ENCODE measurements around the gene ATP8B3. TPM values are rescaled to one million over a fixed set of nuclear protein-coding genes. Genes with fewer than 3 reads are reported as not detected.

Gene ATP8B3
- total and polyA plus RNA-seq, 5 donors from 2014 or later: 1.1 to 12.2 (median 3.2) TPM

DNA sequence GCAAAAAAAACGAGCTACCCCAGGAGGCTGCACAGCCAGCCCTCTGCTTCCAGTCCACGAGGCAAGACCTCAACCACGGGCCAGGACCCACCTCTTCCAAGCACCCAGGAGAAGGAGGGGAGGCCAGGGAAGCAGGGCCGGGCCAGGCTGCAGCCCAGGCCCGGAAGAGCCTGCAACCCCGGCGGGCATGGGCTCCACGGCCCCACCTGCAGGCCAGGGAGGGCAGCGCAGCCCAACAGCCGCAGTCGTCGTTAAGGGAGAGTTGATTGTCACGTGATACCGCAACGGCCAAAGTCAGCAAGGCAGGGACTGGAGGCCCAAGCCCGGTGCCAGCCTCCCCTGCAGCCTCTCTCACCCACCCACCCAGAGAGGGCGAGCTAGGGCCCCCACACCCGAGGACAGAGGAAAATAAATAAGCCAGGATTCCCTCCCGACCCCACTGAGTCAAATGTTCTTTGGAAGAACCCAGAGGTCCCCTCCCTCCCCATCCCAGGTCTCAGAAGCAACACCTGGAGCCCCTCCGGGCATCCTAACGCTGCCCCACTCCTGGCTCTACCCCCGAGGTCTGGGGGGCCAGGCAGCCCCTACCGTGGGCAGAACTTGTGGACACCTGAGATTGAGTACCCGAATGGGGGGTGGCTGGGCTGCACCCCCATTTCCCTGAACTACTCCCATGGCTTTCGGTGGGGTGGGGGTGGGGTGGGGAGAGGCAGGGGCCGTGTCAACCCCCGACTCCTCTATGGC is 41.4 kb upstream of the ATP8B3 start:
- H3K9me3 ChIP-seq (ENCODE audit: control insufficient read depth in 2 of 2, low read length in 2 of 2): no peaks in the 10 kb centered on the region
- Mint-ChIP-seq H3K4me1 (peaks cover 0 to 65% (median 19%) of the 10 kb centered on the region in 4 donors), H3K27ac (peak overlapping the region; percentile 26 to 93 (median 79)), H3K9me3 (no peaks in the 10 kb centered on the region), H3K27me3 (peaks cover 4% of the 10 kb centered on the region), H3K36me3 (peaks cover 3% of the 10 kb centered on the region), H3K4me3 (peak overlapping the region; percentile 83 to 94 (median 84))
- peak; percentile 72 to 90 (median 76) for DNase-seq
- H3K36me3 ChIP-seq (ENCODE audit: control insufficient read depth, insufficient read depth, low read length): no peaks in the 10 kb centered on the region
- peaks cover 78% of the 10 kb centered on the region for H3K4me1 ChIP-seq (ENCODE audit: control insufficient read depth, insufficient read depth, low read length, poor library complexity, severe bottlenecking)
- H3K4me3 ChIP-seq (ENCODE audit: low read depth, low read length): no peak overlapping the region
- no peaks in the 10 kb centered on the region for H3K27me3 ChIP-seq (ENCODE audit: control insufficient read depth, insufficient read depth, low read length)
- H3K27ac ChIP-seq (ENCODE audit: insufficient read depth, low read length, poor library complexity, severe bottlenecking): peak overlapping the region; percentile 51
- ATAC-seq (ENCODE audit: low read depth in 2 of 2): peak; percentile 26 to 30

DNA sequence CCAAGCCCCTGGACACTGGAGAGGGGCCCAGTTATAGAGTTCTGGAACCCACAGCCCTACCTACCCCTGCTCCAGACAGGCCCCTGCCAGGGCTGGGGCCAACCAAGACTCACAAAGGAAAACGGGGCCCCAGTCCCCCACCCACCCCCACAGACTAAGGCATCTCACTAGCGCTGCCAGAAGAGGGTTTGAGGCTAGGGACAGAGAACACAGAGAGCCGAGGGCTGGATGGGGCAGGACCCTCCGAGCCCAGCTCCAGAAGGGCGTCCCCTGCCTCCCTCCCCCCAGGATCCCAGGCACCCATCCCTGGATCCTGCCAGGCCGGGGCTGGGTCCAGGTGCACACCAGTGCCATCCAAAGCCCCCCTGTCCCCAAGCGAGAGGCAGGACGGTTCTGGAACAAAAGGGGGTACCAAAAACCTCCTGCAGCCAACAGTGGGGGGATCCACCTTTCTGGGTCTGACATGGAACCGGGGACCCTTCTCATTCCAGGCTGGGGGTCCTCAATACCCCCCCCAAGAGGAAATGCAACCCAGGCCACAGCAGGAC is 40.6 kb upstream of the ATP8B3 start:
- no peak for ATAC-seq (ENCODE audit: low read depth in 2 of 2)
- Histone ChIP-seq H3K4me1 (ENCODE audit: control insufficient read depth, insufficient read depth, low read length, poor library complexity, severe bottlenecking) (peaks cover 71% of the 10 kb centered on the region), H3K27me3 (ENCODE audit: control insufficient read depth, insufficient read depth, low read length) (no peaks in the 10 kb centered on the region), H3K9me3 (ENCODE audit: control insufficient read depth in 2 of 2, low read length in 2 of 2) (no peaks in the 10 kb centered on the region), H3K4me3 (ENCODE audit: low read depth, low read length) (no peak overlapping the region), H3K36me3 (ENCODE audit: control insufficient read depth, insufficient read depth, low read length) (no peaks in the 10 kb centered on the region), H3K27ac (ENCODE audit: insufficient read depth, low read length, poor library complexity, severe bottlenecking) (peak overlapping the region; percentile 74)
- H3K9me3 Mint-ChIP-seq: no peaks in the 10 kb centered on the region
- peaks cover 4% of the 10 kb centered on the region for H3K27me3 Mint-ChIP-seq
- peak overlapping the region in 2 of 4 donors; percentile 33 to 86 for H3K4me3 Mint-ChIP-seq
- peak overlapping the region in 1 of 3 donors; percentile 62 for H3K27ac Mint-ChIP-seq
- DNase-seq: no peak
- peaks cover 0 to 57% (median 17%) of the 10 kb centered on the region in 4 donors for H3K4me1 Mint-ChIP-seq
- peaks cover 3% of the 10 kb centered on the region for H3K36me3 Mint-ChIP-seq

DNA sequence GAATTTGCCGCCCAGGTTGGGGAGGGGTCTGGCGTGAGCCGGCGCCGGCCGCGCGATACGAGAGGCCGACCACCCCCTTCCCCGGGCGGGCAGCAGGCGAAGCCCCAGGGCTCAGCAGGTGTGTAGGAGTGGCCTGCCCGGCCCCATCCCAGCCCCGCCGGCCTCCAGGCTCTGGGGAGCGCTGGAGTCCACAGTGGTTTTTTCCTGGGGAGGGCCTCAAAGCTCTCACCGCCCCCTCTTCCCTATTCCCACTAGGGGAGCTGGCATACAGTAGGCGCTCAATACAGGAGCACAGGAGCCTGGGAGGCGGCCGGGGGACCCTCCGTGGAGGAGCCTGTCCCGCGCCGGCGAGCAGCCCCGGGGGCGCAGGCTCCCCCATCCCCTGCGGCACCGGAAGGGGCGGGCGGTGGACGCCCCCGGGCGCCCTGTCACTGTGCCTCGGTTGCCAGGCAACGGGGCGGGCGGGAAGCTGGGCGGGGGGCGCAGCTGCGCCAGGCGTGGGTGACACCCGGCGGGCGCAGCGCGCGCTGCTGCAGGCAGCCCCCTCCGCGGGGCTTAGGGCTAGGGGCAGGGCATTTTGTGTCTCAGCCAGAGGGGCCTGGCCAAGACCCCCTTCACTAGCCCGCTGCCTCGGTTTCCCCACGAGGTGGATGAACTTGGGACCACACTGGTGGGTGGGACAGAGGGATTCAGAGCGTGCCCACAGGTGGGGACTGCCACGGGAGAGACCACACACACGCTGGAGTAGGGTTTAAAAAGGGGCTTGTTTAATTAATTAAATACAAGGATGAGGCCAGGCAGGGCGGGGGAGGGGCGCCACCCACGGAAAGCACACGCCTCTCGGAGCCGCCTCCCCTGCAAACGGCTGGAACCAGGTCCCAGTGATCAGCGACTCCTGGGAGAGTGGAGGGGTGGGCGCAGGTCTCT is 39.8 kb upstream of the ATP8B3 start:
- no peaks in the 10 kb centered on the region for H3K9me3 Mint-ChIP-seq

DNA sequence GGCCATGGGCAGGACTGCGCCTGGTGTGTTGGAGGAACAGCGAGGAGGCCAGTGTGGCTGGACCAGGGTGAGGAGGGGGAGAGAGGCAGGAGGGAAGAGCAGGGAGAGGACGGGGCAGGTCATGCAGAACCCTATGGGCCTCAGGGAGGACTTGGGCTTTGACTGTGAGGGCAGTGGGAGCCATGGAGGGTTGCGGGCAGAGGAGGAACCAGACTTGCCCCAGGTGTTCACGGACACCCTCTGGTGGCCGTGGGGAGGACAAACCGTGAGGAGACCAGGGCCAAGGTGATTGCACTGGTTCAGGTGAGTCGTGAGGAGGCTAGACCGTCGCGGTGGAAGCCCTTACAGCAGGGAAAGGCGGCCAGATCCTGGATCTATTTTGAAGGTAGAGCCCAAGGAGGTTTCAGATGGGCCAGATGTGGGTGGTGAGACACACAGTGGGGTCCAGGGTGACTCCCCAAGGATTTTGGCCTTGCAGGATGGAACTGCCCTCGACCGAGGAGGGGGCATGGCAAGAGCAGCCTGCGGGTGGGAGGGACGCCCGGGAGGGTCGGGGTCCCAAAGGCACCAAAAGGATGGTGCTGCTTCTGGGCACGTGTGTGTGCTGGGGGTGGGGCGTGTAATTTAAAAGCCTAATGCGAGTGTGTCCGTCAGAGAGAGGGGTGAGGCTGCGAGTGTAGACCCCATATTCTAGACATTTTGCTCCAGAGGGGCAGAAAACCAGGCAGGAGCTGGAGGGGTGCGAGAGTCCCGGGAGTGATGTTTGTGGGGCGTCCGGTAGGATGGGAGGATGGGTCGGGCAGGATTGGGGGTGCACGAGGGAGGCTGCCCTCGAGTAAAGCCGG is 39.0 kb upstream of the ATP8B3 start:
- H3K4me3 Mint-ChIP-seq: peak overlapping the region in 3 of 4 donors; percentile 85 to 92 (median 88)
- H3K27ac ChIP-seq (ENCODE audit: insufficient read depth, low read length, poor library complexity, severe bottlenecking): peak overlapping the region; percentile 74
- H3K9me3 Mint-ChIP-seq: no peaks in the 10 kb centered on the region
- ATAC-seq (ENCODE audit: low read depth in 2 of 2): no peak
- H3K4me3 ChIP-seq (ENCODE audit: low read depth, low read length): no peak overlapping the region
- peaks cover 73% of the 10 kb centered on the region for H3K4me1 ChIP-seq (ENCODE audit: control insufficient read depth, insufficient read depth, low read length, poor library complexity, severe bottlenecking)
- H3K36me3 Mint-ChIP-seq: peaks cover 6% of the 10 kb centered on the region
- H3K4me1 Mint-ChIP-seq: peaks cover 0 to 68% (median 27%) of the 10 kb centered on the region in 4 donors
- H3K27me3 ChIP-seq (ENCODE audit: control insufficient read depth, insufficient read depth, low read length): no peaks in the 10 kb centered on the region
- no peaks in the 10 kb centered on the region for H3K9me3 ChIP-seq (ENCODE audit: control insufficient read depth in 2 of 2, low read length in 2 of 2)
- H3K36me3 ChIP-seq (ENCODE audit: control insufficient read depth, insufficient read depth, low read length): no peaks in the 10 kb centered on the region
- peak in 1 of 3 donors; percentile 32 for DNase-seq
- H3K27ac Mint-ChIP-seq: peak overlapping the region; percentile 89 to 98 (median 91)
- H3K27me3 Mint-ChIP-seq: peaks cover 4% of the 10 kb centered on the region

More for the DNA sequence above, 39.8 kb upstream of the ATP8B3 start:
- Mint-ChIP-seq H3K4me1 (peaks cover 0 to 62% (median 22%) of the 10 kb centered on the region in 4 donors), H3K27me3 (peaks cover 4% of the 10 kb centered on the region), H3K4me3 (peak overlapping the region in 2 of 4 donors; percentile 33 to 92), H3K27ac (peak overlapping the region; percentile 44 to 77 (median 62)), H3K36me3 (peaks cover 3% of the 10 kb centered on the region)
- Histone ChIP-seq H3K4me1 (ENCODE audit: control insufficient read depth, insufficient read depth, low read length, poor library complexity, severe bottlenecking) (peaks cover 72% of the 10 kb centered on the region), H3K27ac (ENCODE audit: insufficient read depth, low read length, poor library complexity, severe bottlenecking) (peak overlapping the region; percentile 74), H3K9me3 (ENCODE audit: control insufficient read depth in 2 of 2, low read length in 2 of 2) (no peaks in the 10 kb centered on the region), H3K4me3 (ENCODE audit: low read depth, low read length) (no peak overlapping the region), H3K27me3 (ENCODE audit: control insufficient read depth, insufficient read depth, low read length) (no peaks in the 10 kb centered on the region), H3K36me3 (ENCODE audit: control insufficient read depth, insufficient read depth, low read length) (no peaks in the 10 kb centered on the region)
- ATAC-seq (ENCODE audit: low read depth in 2 of 2) (no peak), DNase-seq (peak; percentile 65 to 74 (median 67))

DNA sequence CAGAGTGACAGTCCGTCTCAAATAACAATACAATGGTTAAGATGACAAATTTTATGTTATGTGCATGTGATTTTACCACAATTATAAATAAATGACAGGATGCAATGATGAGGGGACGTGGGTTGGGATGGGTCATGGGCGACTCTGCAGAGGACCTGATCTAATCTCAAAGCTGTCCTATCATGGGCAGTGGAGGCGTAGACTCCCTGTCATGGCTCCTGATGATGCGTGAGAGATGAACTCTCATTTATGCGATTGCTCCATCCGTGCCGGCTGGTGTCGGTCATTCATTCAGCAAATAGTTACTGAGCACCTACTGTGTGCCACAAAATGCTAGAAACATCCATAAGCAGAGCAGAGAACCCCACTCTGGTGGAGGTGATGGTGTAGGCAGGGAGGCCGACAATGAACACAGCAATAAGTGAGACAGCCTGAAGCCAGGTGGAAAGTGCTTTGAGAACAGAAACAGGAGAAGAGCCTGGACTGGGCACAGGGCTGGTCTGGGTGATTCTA is 37.9 kb upstream of the ATP8B3 start:
- H3K36me3 Mint-ChIP-seq: peaks cover 9% of the 10 kb centered on the region
- Histone ChIP-seq H3K27ac (ENCODE audit: insufficient read depth, low read length, poor library complexity, severe bottlenecking) (no peak overlapping the region), H3K4me3 (ENCODE audit: low read depth, low read length) (no peak overlapping the region), H3K27me3 (ENCODE audit: control insufficient read depth, insufficient read depth, low read length) (no peaks in the 10 kb centered on the region), H3K9me3 (ENCODE audit: control insufficient read depth in 2 of 2, low read length in 2 of 2) (no peaks in the 10 kb centered on the region), H3K4me1 (ENCODE audit: control insufficient read depth, insufficient read depth, low read length, poor library complexity, severe bottlenecking) (peaks cover 73% of the 10 kb centered on the region), H3K36me3 (ENCODE audit: control insufficient read depth, insufficient read depth, low read length) (peaks cover 6% of the 10 kb centered on the region)
- H3K27me3 Mint-ChIP-seq: peaks cover 4% of the 10 kb centered on the region
- ATAC-seq (ENCODE audit: low read depth in 2 of 2) (no peak), DNase-seq (no peak)
- H3K27ac Mint-ChIP-seq: peak overlapping the region in 2 of 3 donors; percentile 21 to 42
- H3K9me3 Mint-ChIP-seq: no peaks in the 10 kb centered on the region
- peak overlapping the region; percentile 38 to 92 (median 60) for H3K4me3 Mint-ChIP-seq
- H3K4me1 Mint-ChIP-seq: peaks cover 0 to 67% (median 29%) of the 10 kb centered on the region in 4 donors

DNA sequence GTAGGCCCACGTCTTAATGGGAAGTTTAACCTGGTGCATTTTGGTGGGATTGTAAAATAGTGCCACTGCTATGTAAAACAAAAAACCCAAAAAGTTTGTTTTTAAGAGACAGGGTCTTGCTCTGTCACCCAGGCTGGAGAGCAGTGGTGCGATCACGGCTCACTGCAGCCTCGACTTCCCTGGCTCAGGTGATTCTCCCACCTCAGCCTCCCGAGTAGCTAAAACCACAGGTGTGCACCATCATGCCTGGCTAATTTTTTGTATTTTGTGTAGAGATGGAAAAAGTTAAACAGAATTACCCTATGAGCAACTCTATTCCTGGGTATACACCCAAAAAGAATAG is 37.0 kb upstream of the ATP8B3 start:
- peaks cover 73% of the 10 kb centered on the region for H3K4me1 ChIP-seq (ENCODE audit: control insufficient read depth, insufficient read depth, low read length, poor library complexity, severe bottlenecking)

More for the DNA sequence above, 37.0 kb upstream of the ATP8B3 start:
- DNase-seq: no peak
- H3K27ac ChIP-seq (ENCODE audit: insufficient read depth, low read length, poor library complexity, severe bottlenecking): peak overlapping the region; percentile 96
- H3K9me3 ChIP-seq (ENCODE audit: control insufficient read depth in 2 of 2, low read length in 2 of 2): no peaks in the 10 kb centered on the region
- no peak for ATAC-seq (ENCODE audit: low read depth in 2 of 2)
- Mint-ChIP-seq H3K4me3 (peak overlapping the region; percentile 67 to 93 (median 84)), H3K4me1 (peaks cover 0 to 68% (median 26%) of the 10 kb centered on the region in 4 donors), H3K27ac (peak overlapping the region; percentile 38 to 81 (median 65)), H3K9me3 (no peaks in the 10 kb centered on the region), H3K27me3 (peaks cover 4% of the 10 kb centered on the region), H3K36me3 (peaks cover 9% of the 10 kb centered on the region)
- no peaks in the 10 kb centered on the region for H3K27me3 ChIP-seq (ENCODE audit: control insufficient read depth, insufficient read depth, low read length)
- H3K4me3 ChIP-seq (ENCODE audit: low read depth, low read length): peak overlapping the region; percentile 34
- H3K36me3 ChIP-seq (ENCODE audit: control insufficient read depth, insufficient read depth, low read length): peaks cover 6% of the 10 kb centered on the region
